ENCODE measurements around the gene IL23R.

Gene IL23R

DNA sequence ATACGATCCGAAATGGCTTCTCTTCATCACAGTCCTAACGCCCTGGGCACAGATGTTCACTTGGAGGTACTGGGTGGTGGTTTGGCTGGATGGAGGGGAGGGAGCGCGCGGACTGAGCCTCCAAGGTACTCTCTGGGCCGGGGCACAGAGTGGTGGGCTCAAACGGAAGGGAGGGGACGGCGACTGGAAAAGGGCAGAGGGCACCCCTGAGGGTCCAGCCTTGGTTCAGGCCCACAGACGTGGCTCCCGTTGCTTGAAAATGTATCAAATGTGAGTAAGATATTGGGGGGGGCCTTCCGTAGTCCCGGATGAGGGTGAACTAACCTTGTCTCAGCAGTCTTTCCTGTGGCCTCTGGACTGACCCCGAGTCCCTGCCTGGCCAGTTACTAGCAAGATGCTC lies 141.9 kb downstream of the IL23R start:
- Histone ChIP-seq H3K27me3 (ENCODE audit: control insufficient read depth in 1 of 2, insufficient read depth in 2 of 2, low read length in 2 of 2) (peaks cover 0 to 14% of the 10 kb centered on the region in 2 donors), H3K36me3 (ENCODE audit: insufficient read depth, low read length) (no peaks in the 10 kb centered on the region), H3K9me3 (ENCODE audit: low read length) (no peaks in the 10 kb centered on the region), H3K9ac (ENCODE audit: low read length) (no peak overlapping the region), H3K4me1 (ENCODE audit: insufficient read depth, low read length) (no peaks in the 10 kb centered on the region), H3K27ac (ENCODE audit: low read depth, low read length) (no peak overlapping the region), H3K4me3 (ENCODE audit: low read depth in 1 of 2, low read length in 2 of 2) (no peak overlapping the region)
